T-helper 22 cell (primary cell): ENCODE results near the gene EDIL3.

Experiments used
- DNase-seq: peaks from one replicate; pipeline ENCODE4 v3.0.0-alpha.2; 2020; ENCODE audit warnings: low read depth

EDIL3 gene

GRCh38 chr5:84259283-84260045 is 125.2 kb downstream of the EDIL3 start:
- DNase-seq: no peak

DNA sequence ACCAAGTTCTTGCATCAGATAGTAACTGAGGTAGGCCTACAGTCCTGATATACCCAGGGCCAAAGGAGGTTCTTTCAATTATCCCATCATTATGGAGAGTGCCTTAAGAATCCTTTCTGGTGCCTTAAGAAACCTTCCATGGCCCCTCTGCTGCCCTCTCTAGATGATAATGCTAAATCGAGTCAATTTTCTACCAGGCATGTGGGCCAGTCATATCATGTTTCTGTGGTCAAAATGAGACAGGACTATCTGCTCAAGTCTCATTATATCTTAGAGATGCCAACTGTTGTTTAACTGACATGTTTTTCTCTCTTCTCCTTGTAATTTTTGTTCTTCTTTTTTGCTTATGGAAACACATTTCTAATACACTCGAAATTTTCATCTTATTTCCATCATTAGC is 127.6 kb downstream of the EDIL3 start:
- no peak for DNase-seq

DNA sequence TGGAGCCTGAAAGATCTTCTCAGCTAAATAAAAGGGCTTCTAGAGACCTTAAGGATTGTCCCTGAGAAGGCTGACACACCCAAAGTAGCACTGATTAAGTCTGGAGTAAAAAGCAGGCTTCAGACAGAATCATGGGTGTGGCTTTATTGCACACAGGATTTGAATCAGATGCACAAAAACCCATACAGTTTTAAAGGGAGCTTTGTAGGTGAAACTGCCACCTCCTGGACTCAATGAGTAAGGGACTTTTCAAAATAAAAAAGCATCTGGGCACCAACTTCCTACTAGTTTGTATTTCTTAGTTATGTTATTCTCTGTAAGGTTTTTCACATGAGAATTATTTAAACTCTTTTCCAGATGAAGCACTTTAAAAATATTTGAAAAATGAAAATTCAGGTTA is 129.4 kb downstream of the EDIL3 start:
- no peak for DNase-seq

GRCh38 chr5:84253946-84254345 is 130.7 kb downstream of the EDIL3 start:
- no peak for DNase-seq

GRCh38 chr5:84251503-84251902 is 133.2 kb downstream of the EDIL3 start:
- no peak for DNase-seq

DNA sequence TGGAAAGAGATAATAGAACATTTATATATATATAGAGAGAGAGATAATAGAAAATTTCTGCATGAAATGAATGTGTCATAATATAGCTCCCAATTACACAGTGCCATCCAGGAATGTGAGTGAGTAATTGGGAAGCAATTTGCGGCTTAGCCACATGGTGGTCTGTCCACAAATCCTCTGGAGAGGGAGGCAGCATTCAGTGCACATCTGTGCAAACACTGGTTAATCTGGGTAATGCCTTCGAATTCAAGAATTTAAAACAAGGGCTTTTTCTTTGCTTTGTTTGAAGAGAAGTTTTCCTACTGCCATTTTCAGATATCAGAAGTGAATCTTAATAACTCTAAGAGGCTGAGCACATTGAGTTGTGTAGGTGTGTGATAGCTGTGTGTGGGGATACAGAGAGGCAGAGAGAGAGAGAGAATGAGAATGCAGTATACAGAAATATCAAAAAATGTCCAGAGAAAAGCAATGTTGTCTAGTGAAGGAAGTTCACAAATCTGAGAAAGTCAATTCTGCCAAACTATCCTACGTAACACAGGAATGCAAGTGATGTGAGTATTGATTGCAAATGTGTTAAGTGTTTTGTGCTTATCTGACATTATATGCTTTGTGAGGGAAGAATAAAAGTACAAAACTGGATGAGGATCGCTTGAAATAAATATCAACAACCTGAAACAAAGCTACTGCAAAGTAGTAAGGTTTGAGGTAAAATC is 134.6 kb downstream of the EDIL3 start:
- no peak for DNase-seq

DNA sequence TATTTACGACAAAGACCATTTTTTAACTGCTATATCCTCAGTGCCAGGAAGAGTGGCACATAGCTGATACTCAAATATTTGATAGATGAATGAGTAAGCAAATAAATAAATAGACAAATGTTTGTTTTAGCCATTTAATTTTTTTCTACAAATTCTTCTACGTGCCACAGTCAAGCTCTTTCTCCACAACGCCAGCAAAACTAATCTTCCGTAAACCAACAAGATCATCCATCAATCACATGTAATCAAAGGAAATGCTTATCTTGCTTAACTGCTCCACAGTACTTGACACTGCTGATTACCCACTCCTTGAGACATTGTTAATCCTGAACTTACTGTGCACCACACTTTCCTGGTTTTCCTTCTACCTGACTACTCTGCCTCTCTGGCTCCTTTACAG is 136.7 kb downstream of the EDIL3 start:
- DNase-seq: no peak

GRCh38 chr5:84242286-84242685 is 142.4 kb downstream of the EDIL3 start:
- DNase-seq: no peak

DNA sequence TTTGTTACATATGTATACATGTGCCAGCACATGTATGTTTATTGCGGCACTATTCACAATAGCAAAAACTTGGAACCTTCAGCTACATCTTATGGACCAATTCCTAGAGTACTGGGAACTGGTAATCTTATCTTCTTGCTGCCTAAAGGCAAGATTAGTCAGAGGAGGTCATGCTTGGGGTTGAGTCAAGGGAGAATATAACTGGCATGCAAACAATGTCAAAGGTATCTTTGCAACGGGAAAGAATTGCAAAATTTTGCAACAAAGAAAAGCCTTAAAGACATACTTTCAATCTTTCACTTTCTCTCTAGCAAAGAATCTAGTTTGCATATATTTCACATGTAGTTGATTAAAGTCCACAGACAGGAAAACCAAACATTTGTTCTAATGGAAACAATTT is 145.2 kb downstream of the EDIL3 start:
- no peak for DNase-seq

DNA sequence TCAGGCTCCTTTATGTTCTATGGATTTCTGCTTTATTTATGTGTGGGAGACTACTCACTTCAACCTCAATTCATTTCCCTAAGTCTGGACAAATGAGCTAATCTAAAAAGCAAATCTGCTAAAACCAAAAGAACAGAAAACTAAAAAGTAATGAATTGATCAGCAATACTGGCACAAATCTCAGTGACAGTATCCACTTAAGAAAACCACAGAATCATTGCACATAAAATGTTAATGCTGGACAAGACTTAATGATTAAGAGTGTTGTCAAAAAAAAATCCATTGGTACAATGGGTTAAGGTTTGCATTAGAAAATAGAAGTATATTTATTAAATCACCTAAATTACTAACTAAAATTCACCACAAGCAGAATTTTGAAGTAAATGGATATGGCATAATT is 147.6 kb downstream of the EDIL3 start:
- no peak for DNase-seq

DNA sequence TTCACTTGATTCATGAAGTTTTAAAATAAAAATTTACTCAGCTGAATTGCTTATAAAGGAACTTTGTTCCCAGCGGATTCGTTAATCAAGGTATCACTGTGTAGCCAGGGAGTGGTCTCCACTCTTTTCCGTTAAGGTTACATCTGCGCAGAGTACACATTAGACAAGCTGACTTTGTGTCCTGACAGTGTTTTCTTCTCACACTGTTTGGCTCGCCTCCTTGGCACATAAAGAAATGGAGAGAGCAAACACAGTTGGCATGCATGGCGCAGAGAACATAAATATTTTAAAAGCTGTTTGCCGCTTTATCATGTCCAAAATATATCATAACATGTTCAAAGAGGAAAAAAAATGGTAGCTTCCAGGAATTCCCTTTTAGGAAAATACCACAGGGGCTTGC is 153.2 kb downstream of the EDIL3 start:
- no peak for DNase-seq

DNA sequence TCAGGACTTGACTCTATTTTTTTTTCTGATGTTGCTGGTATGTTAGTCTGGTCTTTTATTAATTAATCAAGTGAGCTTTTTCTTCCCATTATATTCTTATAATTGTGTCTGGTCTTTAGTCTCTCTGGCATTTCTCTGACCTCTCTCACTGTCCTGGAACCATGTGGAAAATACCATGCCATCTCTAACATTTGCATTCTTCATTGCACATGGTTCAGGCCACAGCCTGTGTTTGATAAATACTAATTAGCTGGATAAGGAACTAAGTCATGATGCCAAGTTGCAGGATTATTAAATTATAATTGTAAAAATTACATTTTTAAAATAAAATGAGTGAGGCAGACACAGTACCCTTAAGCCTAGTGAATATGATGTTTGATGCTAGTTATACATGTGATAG is 155.6 kb downstream of the EDIL3 start:
- DNase-seq: no peak

GRCh38 chr5:84228266-84228665 is 156.4 kb downstream of the EDIL3 start:
- DNase-seq: no peak

- no peak for DNase-seq
Observed at GRCh38 chr5:84227236-84227635, 157.4 kb downstream of the EDIL3 start.

- DNase-seq: no peak
Observed at GRCh38 chr5:84218546-84218945, 166.1 kb downstream of the EDIL3 start.

- no peak for DNase-seq
Observed at GRCh38 chr5:84215521-84215920, 169.2 kb downstream of the EDIL3 start.

- no peak for DNase-seq
Observed at GRCh38 chr5:84213861-84214260, 170.8 kb downstream of the EDIL3 start.

DNA sequence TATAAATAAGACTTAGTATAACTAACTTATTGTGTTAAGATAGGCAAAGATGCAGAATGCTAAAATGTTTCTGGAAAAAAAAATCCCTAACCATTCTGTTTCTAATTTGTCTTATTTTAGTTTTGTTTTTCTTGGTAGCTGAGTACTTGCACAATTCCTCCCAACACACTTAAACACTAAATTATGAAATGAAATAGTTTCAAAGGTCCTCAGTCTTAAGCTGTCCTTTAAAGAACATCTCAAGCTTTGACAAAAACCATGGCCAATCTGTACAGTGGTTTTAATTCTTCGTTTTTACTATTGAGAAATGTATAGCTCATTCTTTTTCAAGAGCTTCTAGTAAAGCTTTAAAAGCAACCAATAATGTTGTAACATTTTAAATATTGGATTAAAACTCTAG is 171.5 kb downstream of the EDIL3 start:
- DNase-seq: no peak

DNA sequence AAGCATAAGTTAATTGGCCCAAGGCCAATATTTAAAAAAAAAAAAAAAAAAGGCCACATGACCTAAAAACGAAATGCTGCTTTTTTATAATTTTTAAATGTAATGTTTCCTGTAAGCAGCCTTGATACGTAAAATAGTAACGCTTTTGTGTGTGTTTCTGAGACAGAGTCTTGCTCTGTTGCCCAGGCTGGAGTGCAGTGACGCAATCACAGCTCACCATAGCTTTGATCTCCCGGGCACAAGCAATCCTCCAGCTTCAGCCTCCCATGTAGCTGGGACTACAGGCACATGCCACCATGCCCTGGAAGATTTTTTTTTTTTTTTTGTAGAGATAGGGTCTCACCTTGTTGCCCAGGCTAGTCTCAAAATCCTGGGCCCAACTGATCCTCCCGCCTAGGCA is 179.9 kb downstream of the EDIL3 start:
- DNase-seq: no peak

DNA sequence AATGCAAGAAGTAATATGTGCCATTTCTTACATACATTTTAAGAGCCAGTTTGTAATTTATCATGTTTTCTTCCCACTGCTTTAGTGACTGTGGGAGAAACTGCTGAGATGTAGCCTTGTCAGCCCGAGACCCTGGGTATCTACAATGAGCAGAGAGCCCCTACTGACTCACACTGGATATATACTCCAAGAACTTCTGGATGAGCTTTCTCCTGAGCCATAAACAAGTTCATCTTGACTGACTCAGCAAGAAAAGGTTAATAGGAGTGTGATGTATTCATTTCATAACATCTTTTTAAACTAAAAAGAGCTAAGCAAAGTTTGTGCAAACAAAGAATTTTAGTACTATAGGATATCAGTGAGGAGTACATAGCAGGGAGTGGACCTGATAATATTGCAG is 182.5 kb downstream of the EDIL3 start:
- no peak for DNase-seq

DNA sequence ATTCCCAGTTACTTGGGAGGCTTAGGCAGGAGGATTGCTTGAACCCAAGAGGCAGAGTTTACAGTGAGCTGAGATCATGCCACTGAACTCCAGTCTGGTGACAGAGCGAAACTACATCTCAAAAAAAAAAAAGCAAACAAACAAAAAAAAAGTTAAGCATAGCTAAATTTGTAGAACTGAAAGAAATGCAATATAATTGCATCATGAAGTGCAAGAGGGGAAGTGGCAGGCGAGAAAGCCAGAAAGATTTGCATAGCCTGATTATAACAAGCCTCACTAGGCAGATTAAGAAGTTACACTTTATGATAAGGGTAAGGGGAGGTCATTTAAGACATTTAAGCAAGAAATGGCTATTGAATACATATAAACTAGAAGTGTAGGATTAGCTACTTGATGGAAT is 187.1 kb downstream of the EDIL3 start:
- DNase-seq: no peak

GRCh38 chr5:84191281-84191680 is 193.4 kb downstream of the EDIL3 start:
- DNase-seq: no peak

GRCh38 chr5:84184857-84185256 is 199.8 kb downstream of the EDIL3 start:
- no peak for DNase-seq

GRCh38 chr5:84181093-84181492 is 203.6 kb downstream of the EDIL3 start:
- DNase-seq: no peak
